Gastrocnemius medialis (tissue), 4 donors: ENCODE data around the gene CORIN.

Experiments
- POLR2A ChIP-seq, 2 donors: fragments of 450-650 bp; IDR thresholded peaks; one replicate each; pipeline ENCODE4 v1.6.1; 2017; ENCODE audit warnings: antibody characterized with exemption in 2 of 2, mild to moderate bottlenecking in 2 of 2, moderate library complexity in 2 of 2
- TF ChIP-seq, protein P1 (sequence below), 5 experiments: fragments of 450-650 bp in 3 of 5; fragments of 200-600 bp in 2 of 5; sonication (generic) in 2 of 5; IDR thresholded peaks in 4 of 5; conservative IDR thresholded peaks in 1 of 5; 1 replicate in 4 of 5; 2 replicates in 1 of 5; pipeline ENCODE4 v1.5.1; 2016 to 2019; ENCODE audit warnings: antibody characterized with exemption in 5 of 5, mild to moderate bottlenecking in 3 of 5, moderate library complexity in 3 of 5

DNA sequence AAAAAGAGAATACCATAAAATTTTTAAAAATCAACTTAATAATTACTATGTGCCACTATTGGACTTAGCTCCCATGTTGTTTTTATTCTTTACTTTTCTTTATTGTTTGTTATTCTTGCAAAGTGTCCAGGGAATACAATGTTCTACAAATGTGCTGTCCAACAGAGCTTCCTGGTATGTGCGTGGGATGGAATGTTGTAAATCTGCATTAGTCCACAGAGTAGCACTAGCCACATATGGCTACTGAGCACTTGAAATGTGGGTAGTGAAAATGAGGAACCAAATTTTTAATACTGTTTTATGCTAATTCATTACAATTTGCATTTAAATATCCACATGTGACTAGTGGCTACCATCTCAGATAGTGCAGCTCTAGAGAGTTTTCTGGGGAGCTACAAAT lies 14.3 kb upstream of the CORIN start:
- no peak for TF ChIP-seq POLR2A (IDR thresholded peaks at IDR 0.05)
- TF ChIP-seq, protein P1, sequence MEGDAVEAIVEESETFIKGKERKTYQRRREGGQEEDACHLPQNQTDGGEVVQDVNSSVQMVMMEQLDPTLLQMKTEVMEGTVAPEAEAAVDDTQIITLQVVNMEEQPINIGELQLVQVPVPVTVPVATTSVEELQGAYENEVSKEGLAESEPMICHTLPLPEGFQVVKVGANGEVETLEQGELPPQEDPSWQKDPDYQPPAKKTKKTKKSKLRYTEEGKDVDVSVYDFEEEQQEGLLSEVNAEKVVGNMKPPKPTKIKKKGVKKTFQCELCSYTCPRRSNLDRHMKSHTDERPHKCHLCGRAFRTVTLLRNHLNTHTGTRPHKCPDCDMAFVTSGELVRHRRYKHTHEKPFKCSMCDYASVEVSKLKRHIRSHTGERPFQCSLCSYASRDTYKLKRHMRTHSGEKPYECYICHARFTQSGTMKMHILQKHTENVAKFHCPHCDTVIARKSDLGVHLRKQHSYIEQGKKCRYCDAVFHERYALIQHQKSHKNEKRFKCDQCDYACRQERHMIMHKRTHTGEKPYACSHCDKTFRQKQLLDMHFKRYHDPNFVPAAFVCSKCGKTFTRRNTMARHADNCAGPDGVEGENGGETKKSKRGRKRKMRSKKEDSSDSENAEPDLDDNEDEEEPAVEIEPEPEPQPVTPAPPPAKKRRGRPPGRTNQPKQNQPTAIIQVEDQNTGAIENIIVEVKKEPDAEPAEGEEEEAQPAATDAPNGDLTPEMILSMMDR (IDR thresholded peaks at IDR 0.05 in 4 of 5, conservative IDR thresholded peaks at IDR 0.05 in 1 of 5), result no peak
